Caco-2 (cell line): Measurements from ENCODE around the gene CRYAA. TPM values are rescaled to one million over a fixed set of nuclear protein-coding genes. Genes with fewer than 3 reads are reported as not detected.

ENCODE experiments used
- BruUV-seq: library from RNA; stranded (reverse); fragments of 400-500 nt; replicated peaks from 2 replicates; lab custom pipeline; 2021; lab: Mats Ljungman, UMichigan
- CTCF ChIA-PET: fragments of 300-600 bp; sonication (Branson Sonifier 250); formaldehyde crosslinking; loops from one replicate; lab custom pipeline; 2022; ENCODE audit warnings: antibody characterized with exemption; lab: Charles Lee
- POLR2A ChIA-PET: fragments of 300-600 bp; sonication (Branson Sonifier 250); formaldehyde crosslinking; loops from one replicate; lab custom pipeline; 2022; ENCODE audit warnings: antibody characterized with exemption; lab: Charles Lee
- DNase-seq, 2 experiments: peaks; one replicate each; pipeline versions ENCODE4 v3.0.0 to v3.0.0-alpha.2; 2020 to 2022
- H3K27me3 ChIP-seq: replicated peaks from 2 replicates; pipeline ENCODE4 v1.6.0; 2011; ENCODE audit warnings: low read length; ENCODE audit not compliant: control insufficient read depth, insufficient read depth
- H3K36me3 ChIP-seq: 2 replicates; pipeline ENCODE4 v1.5.1; 2011; ENCODE audit warnings: low read length; ENCODE audit not compliant: control insufficient read depth, insufficient read depth
- H3K4me1 ChIP-seq: fragments of 250-450 bp; sonication (Bioruptor Pico); 2 replicates; pipeline ENCODE4 v1.5.1; 2020; ENCODE audit warnings: mild to moderate bottlenecking
- H3K4me3 ChIP-seq: 2 replicates; pipeline ENCODE4 v1.5.1; 2011; ENCODE audit warnings: low read depth, mild to moderate bottlenecking, control low read depth, low read length
- H3K9me3 ChIP-seq: fragments of 250-450 bp; sonication (Bioruptor Pico); 2 replicates; pipeline ENCODE4 v1.5.1; 2020; ENCODE audit warnings: mild to moderate bottlenecking, moderate library complexity
- H3K27ac Mint-ChIP-seq: one replicate; pipeline ENCODE4 v1.8.0; 2022; ENCODE audit warnings: mixed read lengths; ENCODE audit not compliant: unreplicated experiment
- H3K27me3 Mint-ChIP-seq: one replicate; pipeline ENCODE4 v1.8.0; 2022; ENCODE audit warnings: mixed read lengths; ENCODE audit not compliant: insufficient read depth, unreplicated experiment
- H3K36me3 Mint-ChIP-seq: one replicate; pipeline ENCODE4 v1.8.0; 2022; ENCODE audit warnings: mild to moderate bottlenecking, mixed read lengths; ENCODE audit not compliant: insufficient read depth, unreplicated experiment
- H3K4me1 Mint-ChIP-seq: one replicate; pipeline ENCODE4 v1.8.0; 2022; ENCODE audit warnings: low read depth, mixed read lengths; ENCODE audit not compliant: unreplicated experiment
- H3K4me3 Mint-ChIP-seq: one replicate; pipeline ENCODE4 v1.8.0; 2022; ENCODE audit warnings: mild to moderate bottlenecking, moderate library complexity, mixed read lengths; ENCODE audit not compliant: unreplicated experiment
- H3K9me3 Mint-ChIP-seq: one replicate; pipeline ENCODE4 v1.8.0; 2022; ENCODE audit warnings: mixed read lengths; ENCODE audit not compliant: unreplicated experiment
- intact Hi-C: fragments of 100-400 bp; cut with micrococcal nuclease; formaldehyde crosslinking; loops from one replicate; pipeline ENCODE4 v1.10.0; 2022; ENCODE audit not compliant: unreplicated experiment
- total RNA-seq: library from RNA; stranded (reverse); gene quantifications from 2 replicates; pipeline ENCODE4 v1.2.3, GENCODE V29; 2022
- TF ChIP-seq, protein P1 (sequence below), 2 experiments: fragments of 200-600 bp in 1 of 2; IDR thresholded peaks; 1 replicate in 1 of 2; 2 replicates in 1 of 2; pipeline versions ENCODE4 v1.5.1 to v1.8.0; 2011 to 2022; ENCODE audit warnings: antibody characterized with exemption in 1 of 2, control low read depth in 1 of 2, inconsistent platforms in 1 of 2, low read depth in 1 of 2, low read length in 1 of 2, mild to moderate bottlenecking in 1 of 2, moderate library complexity in 1 of 2; ENCODE audit not compliant: insufficient read depth in 1 of 2, severe bottlenecking in 1 of 2, unreplicated experiment in 1 of 2

CRYAA gene
- total RNA-seq, 1 experiment from 2014 or later, result not detected

GRCh38 chr21:43195121-43196021 lies 26.6 kb downstream of the CRYAA start:
- H3K27me3 Mint-ChIP-seq, result no peaks in the 10 kb centered on the region
- no peaks in the 10 kb centered on the region for H3K27me3 ChIP-seq
- ChIA-PET CTCF (no interaction called here), POLR2A (no interaction called here)
- no TSS peak for BruUV-seq
- no peak overlapping the region for H3K4me3 Mint-ChIP-seq
- peaks cover 18% of the 10 kb centered on the region for H3K4me1 ChIP-seq
- peaks cover 22% of the 10 kb centered on the region for H3K9me3 Mint-ChIP-seq
- H3K27ac Mint-ChIP-seq, result no peak overlapping the region
- intact Hi-C loops, result no loop called here
- no peaks in the 10 kb centered on the region for H3K36me3 ChIP-seq
- no peak overlapping the region for H3K4me3 ChIP-seq
- peaks cover 19% of the 10 kb centered on the region for H3K9me3 ChIP-seq
- TF ChIP-seq, protein P1, sequence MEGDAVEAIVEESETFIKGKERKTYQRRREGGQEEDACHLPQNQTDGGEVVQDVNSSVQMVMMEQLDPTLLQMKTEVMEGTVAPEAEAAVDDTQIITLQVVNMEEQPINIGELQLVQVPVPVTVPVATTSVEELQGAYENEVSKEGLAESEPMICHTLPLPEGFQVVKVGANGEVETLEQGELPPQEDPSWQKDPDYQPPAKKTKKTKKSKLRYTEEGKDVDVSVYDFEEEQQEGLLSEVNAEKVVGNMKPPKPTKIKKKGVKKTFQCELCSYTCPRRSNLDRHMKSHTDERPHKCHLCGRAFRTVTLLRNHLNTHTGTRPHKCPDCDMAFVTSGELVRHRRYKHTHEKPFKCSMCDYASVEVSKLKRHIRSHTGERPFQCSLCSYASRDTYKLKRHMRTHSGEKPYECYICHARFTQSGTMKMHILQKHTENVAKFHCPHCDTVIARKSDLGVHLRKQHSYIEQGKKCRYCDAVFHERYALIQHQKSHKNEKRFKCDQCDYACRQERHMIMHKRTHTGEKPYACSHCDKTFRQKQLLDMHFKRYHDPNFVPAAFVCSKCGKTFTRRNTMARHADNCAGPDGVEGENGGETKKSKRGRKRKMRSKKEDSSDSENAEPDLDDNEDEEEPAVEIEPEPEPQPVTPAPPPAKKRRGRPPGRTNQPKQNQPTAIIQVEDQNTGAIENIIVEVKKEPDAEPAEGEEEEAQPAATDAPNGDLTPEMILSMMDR (IDR thresholded peaks at IDR 0.05; ENCODE audit: insufficient read depth in 1 of 2, low read depth in 1 of 2, low read length in 1 of 2, severe bottlenecking in 1 of 2, unreplicated experiment in 1 of 2), result no peak
- DNase-seq, result peak in 1 of 2 experiments; percentile 25
- no peaks in the 10 kb centered on the region for H3K36me3 Mint-ChIP-seq
- H3K4me1 Mint-ChIP-seq, result peaks cover 18% of the 10 kb centered on the region

DNA sequence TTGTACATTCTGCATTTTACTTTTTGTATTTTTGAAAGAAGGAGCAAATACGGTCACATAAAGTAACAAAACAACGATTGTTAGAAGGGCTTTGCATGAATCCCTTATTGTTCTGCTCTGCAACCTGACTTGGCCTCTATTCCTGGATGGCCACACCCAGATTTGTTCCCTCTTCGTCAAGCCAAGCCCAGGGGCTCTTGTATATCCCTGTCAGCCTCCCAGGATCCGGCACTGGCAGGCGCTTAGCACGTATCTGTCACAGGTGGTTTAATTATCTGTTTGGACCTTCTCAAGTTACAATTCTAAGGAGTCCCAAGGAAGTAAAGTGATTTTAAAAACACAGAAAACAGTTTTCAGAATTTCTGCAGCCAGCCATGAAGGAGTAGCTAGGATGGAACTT lies 28.0 kb downstream of the CRYAA start:
- peak in 1 of 2 experiments; percentile 32 for DNase-seq
- H3K27me3 Mint-ChIP-seq, result no peaks in the 10 kb centered on the region
- H3K9me3 ChIP-seq, result peaks cover 27% of the 10 kb centered on the region
- no peak overlapping the region for H3K27ac Mint-ChIP-seq
- H3K36me3 Mint-ChIP-seq, result no peaks in the 10 kb centered on the region
- H3K4me3 Mint-ChIP-seq, result no peak overlapping the region
- BruUV-seq, result no TSS peak
- H3K4me1 Mint-ChIP-seq, result peaks cover 18% of the 10 kb centered on the region
- TF ChIP-seq, protein P1 (IDR thresholded peaks at IDR 0.05; ENCODE audit: insufficient read depth in 1 of 2, low read depth in 1 of 2, low read length in 1 of 2, severe bottlenecking in 1 of 2, unreplicated experiment in 1 of 2), result no peak
- no peaks in the 10 kb centered on the region for H3K36me3 ChIP-seq
- no peaks in the 10 kb centered on the region for H3K27me3 ChIP-seq
- intact Hi-C loops, result no loop called here
- ChIA-PET POLR2A (no interaction called here), CTCF (no interaction called here)
- H3K4me1 ChIP-seq, result peaks cover 18% of the 10 kb centered on the region
- peaks cover 28% of the 10 kb centered on the region for H3K9me3 Mint-ChIP-seq
- no peak overlapping the region for H3K4me3 ChIP-seq

DNA sequence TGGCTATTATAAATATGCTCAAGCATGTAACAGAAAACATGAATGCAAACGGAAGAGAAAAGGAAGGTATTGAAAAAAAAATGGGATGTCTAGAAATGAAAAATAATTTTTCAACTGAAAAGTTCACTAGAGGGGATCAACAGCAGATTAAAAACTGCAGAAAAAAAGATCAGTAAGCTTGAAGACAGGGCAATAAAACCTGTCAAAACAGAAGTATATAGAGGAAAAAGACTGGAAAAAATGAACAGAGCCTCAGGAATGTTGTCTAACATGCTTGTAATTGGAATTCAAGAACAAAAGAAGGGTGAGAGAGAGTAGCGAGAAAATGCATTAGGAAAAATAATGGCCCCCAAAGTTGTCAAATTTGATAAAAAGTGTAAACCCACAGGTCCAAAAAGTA lies 29.6 kb downstream of the CRYAA start:
- ChIA-PET POLR2A (no interaction called here), CTCF (no interaction called here)
- intact Hi-C loops, result no loop called here
- no peaks in the 10 kb centered on the region for H3K36me3 ChIP-seq
- Mint-ChIP-seq H3K4me1 (peaks cover 18% of the 10 kb centered on the region), H3K36me3 (no peaks in the 10 kb centered on the region), H3K27ac (no peak overlapping the region), H3K4me3 (no peak overlapping the region), H3K27me3 (no peaks in the 10 kb centered on the region), H3K9me3 (peaks cover 34% of the 10 kb centered on the region)
- no peak overlapping the region for H3K4me3 ChIP-seq
- no TSS peak for BruUV-seq
- peaks cover 18% of the 10 kb centered on the region for H3K4me1 ChIP-seq
- H3K27me3 ChIP-seq, result no peaks in the 10 kb centered on the region
- peaks cover 32% of the 10 kb centered on the region for H3K9me3 ChIP-seq
- TF ChIP-seq, protein P1 (IDR thresholded peaks at IDR 0.05; ENCODE audit: insufficient read depth in 1 of 2, low read depth in 1 of 2, low read length in 1 of 2, severe bottlenecking in 1 of 2, unreplicated experiment in 1 of 2), result no peak
- DNase-seq, result no peak
